A375 (cell line): ENCODE results near the gene ASB14. TPM values are rescaled to one million over a fixed set of nuclear protein-coding genes. Genes with fewer than 3 reads are reported as not detected.

Source experiments
- total RNA-seq: library from RNA; depleted of rRNA; stranded (reverse); fragments of >200 nt; shearing (Covaris generic); gene quantifications from 2 replicates; pipeline ENCODE4 v1.2.3, GENCODE V29; 2014; rRNA removed

ASB14 gene
- not detected in 2 replicates for total RNA-seq

GRCh38 chr3:57292159-57292896 lies at the start of gene ASB14:
Gene ASB14 (minus strand): TSS chr3:57292685. CDS start chr3:57292033, 652 bp downstream.

DNA sequence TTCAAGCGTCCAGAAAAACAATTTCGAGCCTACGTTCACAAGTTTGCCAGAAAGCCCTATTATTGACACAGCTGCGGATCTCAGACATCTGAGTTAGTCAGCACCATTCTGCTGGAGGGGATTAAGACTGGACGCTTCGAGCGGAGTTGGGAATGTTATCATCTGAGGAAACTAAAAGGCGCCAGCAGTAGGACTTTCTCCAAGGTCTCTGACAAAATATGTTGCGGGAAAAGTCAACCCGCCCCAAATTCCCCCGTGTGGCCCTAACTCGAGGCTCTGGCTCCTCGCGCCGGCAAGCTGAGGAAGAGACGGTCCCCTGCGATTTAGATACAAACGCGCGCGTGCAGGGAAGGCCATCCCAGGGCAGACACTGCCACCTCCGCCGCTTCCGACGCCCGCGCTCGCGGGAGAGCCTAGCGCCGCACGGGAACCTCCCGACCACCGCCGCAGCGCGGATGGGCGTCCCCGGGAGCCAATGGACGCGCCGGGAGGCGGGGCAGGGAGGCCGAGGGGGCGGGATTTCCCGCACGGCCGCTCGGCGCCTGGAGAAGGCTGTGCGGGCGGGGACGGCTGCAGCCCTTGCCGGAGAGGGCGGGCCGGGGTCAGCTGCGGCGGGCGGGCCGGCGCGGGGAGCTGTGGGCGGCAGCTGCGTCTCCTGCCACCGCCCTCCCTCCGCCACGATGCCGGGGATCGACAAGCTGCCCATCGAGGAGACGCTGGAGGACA lies 65.1 kb downstream of the ASB14 start, which contains the start of gene APPL1:
APPL1 (plus strand) TSS at position 526 of the 726 bp plus-strand sequence; CDS start at position 681, 155 bp downstream.

Other genes starting within 250 kb of the ASB14 start
- gene SPATA12, start 232.0 kb downstream of the ASB14 start, total RNA-seq = 0.29 TPM in 1 of 2 replicates, not detected in the other
- 2.0 TPM in 2 replicates for gene IL17RD, start 127.3 kb downstream of the ASB14 start, total RNA-seq
- gene HESX1, start 92.7 kb downstream of the ASB14 start, total RNA-seq = 0.80 and 1.9 TPM in 2 replicates
- 29.6 and 33.3 TPM in 2 replicates for gene APPL1, start 65.0 kb downstream of the ASB14 start, total RNA-seq